ENCODE data around the gene RGS3.

GRCh38 chr9:113508111-113508749 is 44.7 kb downstream of the RGS3 start:
- TF ChIP-seq CTCF (IDR thresholded peaks at IDR 0.05 in 8 of 11, conservative IDR thresholded peaks at IDR 0.05 in 3 of 11) (no peak), POLR2A (IDR thresholded peaks at IDR 0.05) (no peak), POLR2AphosphoS5 (IDR thresholded peaks at IDR 0.05) (peak; percentile 8 to 31 (median 22))
